Activated naive CD4-positive, alpha-beta T cell treated with anti-CD3 and anti-CD28 coated beads, Interleukin-2, amount 50 U/mL, for 24 hours (primary cell): ENCODE results near the gene RNASET2.
"Not testable (repeated sequence)": the region's sequence is repeated elsewhere in the genome, so short reads cannot be mapped to it uniquely, and the experiment has no call there.

Experiments
- H3K27ac Mint-ChIP-seq: one replicate; pipeline ENCODE4 v1.8.0; 2021; ENCODE audit warnings: mild to moderate bottlenecking, mixed read lengths
- H3K27me3 Mint-ChIP-seq: one replicate; pipeline ENCODE4 v1.8.0; 2021; ENCODE audit warnings: mixed read lengths
- H3K36me3 Mint-ChIP-seq: one replicate; pipeline ENCODE4 v1.8.0; 2021; ENCODE audit warnings: mixed read lengths
- H3K4me1 Mint-ChIP-seq: one replicate; pipeline ENCODE4 v1.8.0; 2021; ENCODE audit warnings: mixed read lengths
- H3K4me3 Mint-ChIP-seq: one replicate; pipeline ENCODE4 v1.8.0; 2021; ENCODE audit warnings: mild to moderate bottlenecking, mixed read lengths
- H3K9me3 Mint-ChIP-seq: one replicate; pipeline ENCODE4 v1.8.0; 2021; ENCODE audit warnings: mixed read lengths

RNASET2 gene

GRCh38 chr6:166955121-166955864 lies 1.1 kb downstream of the RNASET2 start:
- Mint-ChIP-seq H3K27ac (peak overlapping the region; percentile 91), H3K27me3 (no peaks in the 10 kb centered on the region), H3K36me3 (peaks cover 1% of the 10 kb centered on the region), H3K4me3 (peak overlapping the region; percentile 93), H3K4me1 (peaks cover 83% of the 10 kb centered on the region), H3K9me3 (no peaks in the 10 kb centered on the region)

GRCh38 chr6:166954118-166954713 lies 2.1 kb downstream of the RNASET2 start:
- Mint-ChIP-seq H3K36me3 (peaks cover 3% of the 10 kb centered on the region), H3K27me3 (no peaks in the 10 kb centered on the region), H3K9me3 (no peaks in the 10 kb centered on the region), H3K27ac (peak overlapping the region; percentile 86), H3K4me1 (peaks cover 81% of the 10 kb centered on the region), H3K4me3 (peak overlapping the region; percentile 93)

GRCh38 chr6:166952567-166953486 lies 3.5 kb downstream of the RNASET2 start:
- H3K27ac Mint-ChIP-seq: peak overlapping the region; percentile 98
- peak overlapping the region; percentile 93 for H3K4me3 Mint-ChIP-seq
- H3K9me3 Mint-ChIP-seq: no peaks in the 10 kb centered on the region
- no peaks in the 10 kb centered on the region for H3K27me3 Mint-ChIP-seq
- H3K4me1 Mint-ChIP-seq: peaks cover 67% of the 10 kb centered on the region
- peaks cover 3% of the 10 kb centered on the region for H3K36me3 Mint-ChIP-seq

GRCh38 chr6:166952121-166952520 lies 4.2 kb downstream of the RNASET2 start:
- peaks cover 3% of the 10 kb centered on the region for H3K36me3 Mint-ChIP-seq
- peaks cover 63% of the 10 kb centered on the region for H3K4me1 Mint-ChIP-seq
- H3K4me3 Mint-ChIP-seq: peak overlapping the region; percentile 73
- H3K9me3 Mint-ChIP-seq: no peaks in the 10 kb centered on the region
- H3K27ac Mint-ChIP-seq: peak overlapping the region; percentile 98
- no peaks in the 10 kb centered on the region for H3K27me3 Mint-ChIP-seq

GRCh38 chr6:166951670-166952060 lies 4.7 kb downstream of the RNASET2 start:
- Mint-ChIP-seq H3K4me1 (peaks cover 63% of the 10 kb centered on the region), H3K36me3 (peaks cover 3% of the 10 kb centered on the region), H3K27me3 (no peaks in the 10 kb centered on the region), H3K9me3 (no peaks in the 10 kb centered on the region), H3K27ac (peak overlapping the region; percentile 99), H3K4me3 (peak overlapping the region; percentile 88)

GRCh38 chr6:166950892-166951669 lies 5.3 kb downstream of the RNASET2 start:
- peaks cover 63% of the 10 kb centered on the region for H3K4me1 Mint-ChIP-seq
- not testable (repeated sequence) for H3K36me3 Mint-ChIP-seq

GRCh38 chr6:166950443-166950821 lies 5.9 kb downstream of the RNASET2 start:
- no peaks in the 10 kb centered on the region for H3K9me3 Mint-ChIP-seq
- H3K36me3 Mint-ChIP-seq: peaks cover 8% of the 10 kb centered on the region
- H3K27ac Mint-ChIP-seq: peak overlapping the region; percentile 99
- no peaks in the 10 kb centered on the region for H3K27me3 Mint-ChIP-seq
- H3K4me1 Mint-ChIP-seq: peaks cover 61% of the 10 kb centered on the region
- peak overlapping the region; percentile 88 for H3K4me3 Mint-ChIP-seq

More at GRCh38 chr6:166950892-166951669, 5.3 kb downstream of the RNASET2 start:
- Mint-ChIP-seq H3K4me3 (peak overlapping the region; percentile 88), H3K27ac (peak overlapping the region; percentile 99)
- H3K27me3 Mint-ChIP-seq, H3K9me3 Mint-ChIP-seq: not testable (repeated sequence)

- Mint-ChIP-seq H3K4me3 (peak overlapping the region; percentile 88), H3K9me3 (no peaks in the 10 kb centered on the region), H3K36me3 (peaks cover 10% of the 10 kb centered on the region), H3K27ac (peak overlapping the region; percentile 99), H3K4me1 (peaks cover 59% of the 10 kb centered on the region), H3K27me3 (no peaks in the 10 kb centered on the region)
These were observed 6.6 kb downstream of the RNASET2 start for GRCh38 chr6:166949528-166950442.

GRCh38 chr6:166948724-166949123 lies 7.6 kb downstream of the RNASET2 start:
- H3K27me3 Mint-ChIP-seq, H3K4me3 Mint-ChIP-seq, H3K9me3 Mint-ChIP-seq: not testable (repeated sequence)
- peak overlapping the region; percentile 46 for H3K27ac Mint-ChIP-seq
- H3K36me3 Mint-ChIP-seq: peaks cover 10% of the 10 kb centered on the region
- H3K4me1 Mint-ChIP-seq: peaks cover 50% of the 10 kb centered on the region

GRCh38 chr6:166947251-166947650 lies 9.1 kb downstream of the RNASET2 start:
- Mint-ChIP-seq H3K27me3 (no peaks in the 10 kb centered on the region), H3K27ac (peak overlapping the region; percentile 83), H3K9me3 (no peaks in the 10 kb centered on the region), H3K36me3 (peaks cover 12% of the 10 kb centered on the region), H3K4me3 (no peak overlapping the region), H3K4me1 (peaks cover 50% of the 10 kb centered on the region)

GRCh38 chr6:166946125-166946524 lies 10.2 kb downstream of the RNASET2 start:
- Mint-ChIP-seq H3K9me3 (no peaks in the 10 kb centered on the region), H3K27me3 (no peaks in the 10 kb centered on the region), H3K4me3 (no peak overlapping the region), H3K4me1 (peaks cover 50% of the 10 kb centered on the region), H3K27ac (peak overlapping the region; percentile 72), H3K36me3 (peaks cover 14% of the 10 kb centered on the region)

- Mint-ChIP-seq H3K27ac (peak overlapping the region; percentile 99), H3K4me3 (no peak overlapping the region), H3K36me3 (peaks cover 13% of the 10 kb centered on the region), H3K27me3 (no peaks in the 10 kb centered on the region), H3K4me1 (peaks cover 45% of the 10 kb centered on the region), H3K9me3 (no peaks in the 10 kb centered on the region)
These were observed 11.6 kb downstream of the RNASET2 start for GRCh38 chr6:166944666-166945256.

- peak overlapping the region; percentile 96 for H3K27ac Mint-ChIP-seq
- H3K4me1 Mint-ChIP-seq: peaks cover 40% of the 10 kb centered on the region
- H3K36me3 Mint-ChIP-seq: peaks cover 13% of the 10 kb centered on the region
- no peaks in the 10 kb centered on the region for H3K27me3 Mint-ChIP-seq
- no peaks in the 10 kb centered on the region for H3K9me3 Mint-ChIP-seq
- H3K4me3 Mint-ChIP-seq: peak overlapping the region; percentile 79
These were observed 13.8 kb downstream of the RNASET2 start for GRCh38 chr6:166942393-166943168.
